Astrocyte of the cerebellum (primary cell): ENCODE measurements around the gene COL4A2.

ENCODE experiments used
- DNase-seq: peaks from one replicate; pipeline ENCODE4 v3.0.0-alpha.2; 2011; ENCODE audit warnings: low read depth
- H3K4me3 ChIP-seq: 2 replicates; pipeline ENCODE4 v1.5.1; 2011; ENCODE audit warnings: mild to moderate bottlenecking, low read depth, low read length, moderate library complexity
- in situ Hi-C: cut with HindIII; loops from 2 replicates; pipeline ENCODE4 v1.10.0; 2017; ENCODE audit warnings: low sequenced_read_pairs
- TF ChIP-seq, protein P1 (sequence below): IDR thresholded peaks from 2 replicates; pipeline ENCODE4 v1.5.1; 2012; ENCODE audit warnings: low read length, low read depth, moderate library complexity, mild to moderate bottlenecking; ENCODE audit errors: missing control alignments

Gene COL4A2

DNA sequence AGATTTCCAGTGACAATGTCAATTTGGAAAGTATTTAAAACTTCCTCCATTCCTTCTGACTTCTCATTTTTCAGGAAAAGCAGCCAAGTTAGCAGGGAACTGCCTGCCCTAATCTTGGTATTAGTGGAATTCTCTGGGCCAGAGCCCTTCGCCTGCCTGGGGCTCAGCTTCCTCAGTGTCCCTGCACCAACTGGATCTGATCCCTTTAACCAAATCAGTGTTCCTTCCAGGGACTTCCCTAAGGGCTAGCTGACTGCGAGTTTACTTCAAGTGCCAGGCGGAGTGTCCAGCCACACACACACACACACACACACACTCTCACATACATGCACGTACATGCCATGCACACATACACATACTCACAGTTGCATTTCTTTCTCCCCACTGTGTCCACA lies 234.4 kb downstream of the COL4A2 start:
- in situ Hi-C loops, result no loop called here
- TF ChIP-seq, protein P1, sequence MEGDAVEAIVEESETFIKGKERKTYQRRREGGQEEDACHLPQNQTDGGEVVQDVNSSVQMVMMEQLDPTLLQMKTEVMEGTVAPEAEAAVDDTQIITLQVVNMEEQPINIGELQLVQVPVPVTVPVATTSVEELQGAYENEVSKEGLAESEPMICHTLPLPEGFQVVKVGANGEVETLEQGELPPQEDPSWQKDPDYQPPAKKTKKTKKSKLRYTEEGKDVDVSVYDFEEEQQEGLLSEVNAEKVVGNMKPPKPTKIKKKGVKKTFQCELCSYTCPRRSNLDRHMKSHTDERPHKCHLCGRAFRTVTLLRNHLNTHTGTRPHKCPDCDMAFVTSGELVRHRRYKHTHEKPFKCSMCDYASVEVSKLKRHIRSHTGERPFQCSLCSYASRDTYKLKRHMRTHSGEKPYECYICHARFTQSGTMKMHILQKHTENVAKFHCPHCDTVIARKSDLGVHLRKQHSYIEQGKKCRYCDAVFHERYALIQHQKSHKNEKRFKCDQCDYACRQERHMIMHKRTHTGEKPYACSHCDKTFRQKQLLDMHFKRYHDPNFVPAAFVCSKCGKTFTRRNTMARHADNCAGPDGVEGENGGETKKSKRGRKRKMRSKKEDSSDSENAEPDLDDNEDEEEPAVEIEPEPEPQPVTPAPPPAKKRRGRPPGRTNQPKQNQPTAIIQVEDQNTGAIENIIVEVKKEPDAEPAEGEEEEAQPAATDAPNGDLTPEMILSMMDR, result no peak
- no peak for DNase-seq
- H3K4me3 ChIP-seq, result no peak overlapping the region

DNA sequence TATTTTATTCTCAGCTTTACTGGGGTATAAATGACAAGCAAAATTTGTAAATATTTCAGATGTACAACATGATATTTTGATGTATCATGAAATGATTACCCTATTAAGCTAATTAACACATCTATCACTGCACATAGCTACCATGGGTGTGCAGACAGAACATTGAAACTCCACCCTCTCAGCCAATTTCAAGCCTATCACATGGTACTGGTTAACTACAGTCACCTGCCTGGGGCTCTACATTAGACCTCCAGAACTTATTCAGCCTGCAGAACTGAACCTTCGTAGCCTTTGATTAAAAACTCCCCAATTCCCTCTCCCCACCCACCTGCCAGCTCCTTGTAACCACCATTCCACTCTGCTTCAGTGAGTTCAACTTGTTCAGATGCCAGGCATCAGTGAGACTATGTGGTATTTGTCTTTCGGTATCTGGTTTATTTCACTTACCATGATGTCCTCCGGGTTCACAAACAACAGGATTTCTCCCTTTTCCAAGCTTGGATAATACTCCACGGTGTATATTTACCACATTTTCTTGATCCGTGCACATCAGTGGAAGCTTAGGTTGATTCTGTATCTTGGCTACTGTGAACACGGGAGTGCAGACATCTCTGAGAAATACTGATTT lies 235.2 kb downstream of the COL4A2 start:
- H3K4me3 ChIP-seq, result no peak overlapping the region
- in situ Hi-C loops, result no loop called here
- no peak for DNase-seq
- TF ChIP-seq, protein P1, result no peak

DNA sequence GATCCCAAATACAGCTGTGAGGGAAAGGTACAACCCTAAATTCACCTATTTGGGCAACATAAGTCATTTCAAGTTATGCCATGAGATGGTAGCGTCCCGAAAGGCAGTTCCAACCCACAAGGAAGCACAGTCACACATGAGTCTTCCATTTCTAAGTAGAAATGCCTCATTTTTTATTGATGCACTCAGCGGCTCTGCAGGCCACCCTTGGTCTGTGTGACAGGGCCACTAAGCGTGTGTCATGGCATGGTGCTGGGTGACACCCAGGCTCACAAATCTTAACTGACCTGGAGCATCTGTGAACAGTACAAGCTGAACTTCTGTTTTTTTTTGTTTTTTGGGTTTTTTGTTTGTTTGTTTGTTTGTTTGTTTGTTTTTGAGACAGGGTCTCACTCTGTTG lies 239.3 kb downstream of the COL4A2 start:
- TF ChIP-seq, protein P1, result no peak
- H3K4me3 ChIP-seq, result no peak overlapping the region
- no peak for DNase-seq
- in situ Hi-C loops, result no loop called here

DNA sequence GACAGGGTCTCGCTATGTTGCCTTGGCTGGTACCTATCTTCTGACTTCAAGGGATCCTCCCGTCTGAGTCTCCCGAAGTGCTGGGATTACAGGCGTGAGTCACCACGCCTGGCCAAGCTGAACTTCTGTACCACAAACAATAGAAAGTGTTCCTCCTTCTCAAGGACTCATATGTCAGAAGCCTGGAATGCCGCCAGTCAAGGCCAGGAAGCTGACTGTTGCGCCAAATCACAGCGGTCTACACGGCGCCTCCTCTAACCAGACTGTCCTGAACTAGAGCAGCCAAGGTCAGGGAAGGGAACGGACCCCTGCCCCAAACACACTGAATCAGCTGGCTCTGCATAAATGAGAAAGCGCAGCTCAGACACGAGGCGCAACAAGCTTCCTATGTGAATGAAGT lies 239.8 kb downstream of the COL4A2 start:
- in situ Hi-C loops, result no loop called here

DNA sequence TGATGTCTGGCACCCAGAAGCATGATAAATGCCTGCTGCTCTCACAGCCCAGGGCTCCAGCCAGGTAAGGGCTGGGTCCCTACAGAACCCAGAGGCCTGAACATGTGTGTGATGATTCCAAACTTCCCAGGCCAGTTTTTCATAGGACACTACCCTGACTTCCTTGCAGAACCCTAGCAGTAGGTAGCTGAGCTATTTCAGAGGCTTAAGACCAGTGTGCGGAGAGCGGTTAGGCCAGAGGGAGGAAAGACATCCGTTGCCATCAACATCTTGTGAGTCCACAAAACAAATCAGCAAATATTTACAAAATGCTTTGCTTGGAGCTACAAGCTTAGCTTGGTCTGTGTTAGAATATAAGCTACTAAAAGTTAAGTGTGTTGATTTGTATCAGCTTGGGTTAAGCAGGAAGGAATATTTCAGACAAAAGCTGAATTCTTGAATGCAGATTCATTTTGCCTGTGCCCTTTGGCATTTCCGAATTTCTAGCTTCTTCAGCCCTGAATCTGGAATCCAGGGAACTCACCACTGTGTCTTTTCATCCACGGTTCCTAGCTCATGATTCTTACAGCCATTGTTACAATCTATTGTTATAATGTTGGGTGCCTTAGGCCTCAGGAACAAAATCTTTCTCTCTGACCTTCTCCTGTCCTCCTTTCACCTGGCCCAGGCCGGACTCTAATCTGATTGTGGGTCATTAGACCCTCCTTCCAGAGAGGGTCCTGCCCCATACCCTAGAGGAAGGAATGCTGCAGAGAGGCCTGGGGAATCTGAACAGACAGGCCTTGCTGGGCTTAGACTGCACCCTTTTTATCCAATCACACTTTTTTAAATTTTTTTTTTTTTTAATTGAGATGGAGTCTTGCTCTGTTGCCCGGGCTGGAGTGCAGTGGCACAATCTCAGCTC lies 242.1 kb downstream of the COL4A2 start:
- no peak for DNase-seq
- H3K4me3 ChIP-seq, result no peak overlapping the region
- TF ChIP-seq, protein P1, result no peak
- in situ Hi-C loops, result no loop called here

More for the DNA sequence above, 239.8 kb downstream of the COL4A2 start:
- TF ChIP-seq, protein P1, result no peak
- DNase-seq, result peak; percentile 71
- no peak overlapping the region for H3K4me3 ChIP-seq

DNA sequence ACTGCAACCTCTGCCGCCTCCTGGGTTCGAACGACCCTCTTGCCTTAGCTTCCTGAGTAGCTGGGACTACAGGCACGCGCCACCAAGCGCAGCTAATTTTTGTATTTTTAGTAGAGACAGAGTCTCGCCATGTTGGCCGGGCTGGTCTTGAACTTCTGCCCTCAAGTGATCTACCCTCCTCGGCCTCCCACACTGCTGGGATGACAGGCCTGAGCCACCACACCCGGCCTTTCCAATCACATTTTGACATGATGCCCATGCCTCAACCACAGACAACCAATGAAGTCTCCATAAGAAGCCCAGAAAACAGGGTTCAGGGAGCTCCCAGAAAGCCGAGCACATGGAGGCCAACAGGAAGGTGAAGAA lies 242.7 kb downstream of the COL4A2 start:
- DNase-seq, result no peak
- in situ Hi-C loops, result no loop called here
- no peak overlapping the region for H3K4me3 ChIP-seq
- TF ChIP-seq, protein P1, result no peak
